ENCODE measurements around the gene ADGRL1.
"Not testable (repeated sequence)": the region's sequence is repeated elsewhere in the genome, so short reads cannot be mapped to it uniquely, and the experiment has no call there.

DNA sequence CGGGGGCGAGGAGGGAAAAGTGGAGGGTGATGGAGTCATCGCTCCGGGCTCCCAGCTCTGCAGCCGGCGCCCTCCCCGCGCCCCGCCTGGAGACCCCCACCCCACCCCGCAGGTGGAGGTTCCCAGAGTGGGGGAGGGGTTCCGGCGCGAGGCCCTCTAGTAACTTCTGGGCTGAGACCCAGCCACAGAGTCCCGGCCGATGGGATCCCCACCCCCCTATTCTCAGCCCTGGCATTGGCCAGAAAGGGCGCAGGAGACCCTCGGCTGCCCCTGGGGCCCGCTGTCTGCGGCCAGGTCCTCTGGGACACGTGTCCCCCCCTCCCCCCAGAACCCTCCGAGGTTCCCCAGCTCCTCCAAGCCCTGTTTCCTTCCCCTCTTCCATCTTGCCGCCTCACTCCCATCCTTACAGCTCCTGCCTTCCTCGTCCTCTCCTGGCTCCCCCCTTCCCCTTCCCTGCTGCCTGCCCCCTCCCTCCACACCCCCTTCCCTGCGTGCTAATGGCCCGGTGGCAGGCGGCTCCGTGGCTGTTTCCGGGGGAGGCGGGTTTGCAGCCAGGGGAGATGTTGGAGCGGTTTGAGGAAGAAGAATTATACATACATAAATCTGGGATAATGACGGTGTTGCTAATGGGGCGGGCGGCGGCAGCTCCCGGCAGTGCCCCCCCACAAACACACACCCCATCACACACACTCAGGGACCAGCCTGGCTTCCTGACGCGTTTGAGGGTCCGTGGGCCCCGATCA, 43.2 kb upstream of the ADGRL1 start:
- TF ChIP-seq EZH2 (IDR thresholded peaks at IDR 0.05; ENCODE audit: low read length, unreplicated experiment); CTCF (conservative IDR thresholded peaks at IDR 0.05; ENCODE audit: low read depth, low read length): not testable (repeated sequence)
